OCI-M2 (cell line): ENCODE data around the gene CNGA2.
"Not testable (repeated sequence)": the region's sequence is repeated elsewhere in the genome, so short reads cannot be mapped to it uniquely, and the experiment has no call there.

Source experiments
- DNase-seq: peaks from one replicate; lab custom pipeline; 2025; ENCODE audit not compliant: unreplicated experiment; lab: John Stamatoyannopoulos, UW

Gene CNGA2

GRCh38 chrX:151734446-151734845, at the start of gene CNGA2:
CNGA2 (plus strand) TSS chrX:151734746; CDS start chrX:151738484, 3,738 bp downstream.
- no peak for DNase-seq

GRCh38 chrX:151687635-151688034, 46.9 kb upstream of the CNGA2 start:
- no peak for DNase-seq

GRCh38 chrX:151688695-151689094, 45.9 kb upstream of the CNGA2 start:
- DNase-seq = no peak

- DNase-seq = no peak
These were observed 41.7 kb upstream of the CNGA2 start for GRCh38 chrX:151692825-151693224.

- no peak for DNase-seq
These were observed 40.4 kb upstream of the CNGA2 start for GRCh38 chrX:151694121-151694520.

GRCh38 chrX:151694661-151695582, 39.6 kb upstream of the CNGA2 start, which contains the start of gene PRRG3:
PRRG3 (plus strand) TSS chrX:151695458; CDS start chrX:151698815, 3,357 bp downstream.
- DNase-seq = no peak

- DNase-seq = no peak
These were observed 38.8 kb upstream of the CNGA2 start for GRCh38 chrX:151695583-151696340.

- not testable (repeated sequence) for DNase-seq
These were observed 37.5 kb upstream of the CNGA2 start for GRCh38 chrX:151697082-151697481.

GRCh38 chrX:151697522-151697921, 37.0 kb upstream of the CNGA2 start:
- no peak for DNase-seq

GRCh38 chrX:151698485-151698884, 36.1 kb upstream of the CNGA2 start:
- DNase-seq = no peak

- DNase-seq = no peak
These were observed 34.8 kb upstream of the CNGA2 start for GRCh38 chrX:151699746-151700145.

GRCh38 chrX:151700581-151700980, 34.0 kb upstream of the CNGA2 start:
- no peak for DNase-seq

GRCh38 chrX:151701071-151701470, 33.5 kb upstream of the CNGA2 start:
- no peak for DNase-seq

- DNase-seq = no peak
These were observed 33.0 kb upstream of the CNGA2 start for GRCh38 chrX:151701531-151701930.

- DNase-seq = no peak
These were observed 32.4 kb upstream of the CNGA2 start for GRCh38 chrX:151702026-151702714.

- DNase-seq = no peak
These were observed 31.7 kb upstream of the CNGA2 start for GRCh38 chrX:151702741-151703340.

- DNase-seq = no peak
These were observed 31.1 kb upstream of the CNGA2 start for GRCh38 chrX:151703487-151703886.

- no peak for DNase-seq
These were observed 30.4 kb upstream of the CNGA2 start for GRCh38 chrX:151704041-151704663.

- no peak for DNase-seq
These were observed 25.7 kb upstream of the CNGA2 start for GRCh38 chrX:151708821-151709220.

- DNase-seq = no peak
These were observed 24.1 kb upstream of the CNGA2 start for GRCh38 chrX:151710457-151710856.
